GM21825 (cell line): Measurements from ENCODE around the gene DSCAML1.
"Not testable (repeated sequence)": the region's sequence is repeated elsewhere in the genome, so short reads cannot be mapped to it uniquely, and the experiment has no call there.

Source experiments
- ATAC-seq: cut with Tn5 transposase; IDR thresholded peaks from one replicate; pipeline ENCODE4 v1.9.1; 2021; ENCODE audit warnings: mild to moderate bottlenecking, moderate library complexity; ENCODE audit not compliant: unreplicated experiment

The DSCAML1 gene

GRCh38 chr11:117819096-117820040 lies 22.4 kb upstream of the DSCAML1 start:
- no peak for ATAC-seq

- ATAC-seq, result peak; percentile 17
Measured at GRCh38 chr11:117818041-117818873, 21.2 kb upstream of the DSCAML1 start.

- peak; percentile 26 for ATAC-seq
Measured at GRCh38 chr11:117817368-117818040, 20.5 kb upstream of the DSCAML1 start.

DNA sequence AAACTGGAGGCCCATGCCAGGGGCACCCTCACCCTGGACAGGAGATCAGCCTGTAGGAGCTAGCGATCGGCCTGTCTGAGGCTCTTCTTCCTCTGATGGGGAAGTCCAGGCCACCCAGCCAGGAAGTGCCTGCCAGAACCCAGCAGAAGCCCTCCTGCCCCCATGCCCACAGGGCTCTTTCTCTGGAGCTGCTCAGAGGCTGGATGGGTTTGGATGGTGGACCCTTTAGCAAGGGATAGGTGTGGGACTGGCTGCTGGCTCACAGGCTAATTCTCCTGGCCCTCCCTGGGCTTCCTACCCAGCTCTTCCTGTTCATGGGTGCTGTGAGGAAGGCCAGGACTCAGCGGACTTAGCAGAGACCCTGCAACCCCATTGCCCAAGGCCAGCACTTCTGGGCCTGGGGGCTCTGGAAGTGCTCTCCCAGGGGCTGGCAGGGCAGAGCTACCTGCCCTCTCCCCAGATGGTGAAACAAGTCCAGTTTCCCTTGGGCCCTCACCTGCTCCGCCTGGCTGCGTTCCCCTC lies 19.9 kb upstream of the DSCAML1 start:
- ATAC-seq, result no peak

GRCh38 chr11:117816151-117816741 lies 19.2 kb upstream of the DSCAML1 start:
- ATAC-seq, result no peak

- peak; percentile 57 for ATAC-seq
Measured at GRCh38 chr11:117815262-117815803, 18.3 kb upstream of the DSCAML1 start.

DNA sequence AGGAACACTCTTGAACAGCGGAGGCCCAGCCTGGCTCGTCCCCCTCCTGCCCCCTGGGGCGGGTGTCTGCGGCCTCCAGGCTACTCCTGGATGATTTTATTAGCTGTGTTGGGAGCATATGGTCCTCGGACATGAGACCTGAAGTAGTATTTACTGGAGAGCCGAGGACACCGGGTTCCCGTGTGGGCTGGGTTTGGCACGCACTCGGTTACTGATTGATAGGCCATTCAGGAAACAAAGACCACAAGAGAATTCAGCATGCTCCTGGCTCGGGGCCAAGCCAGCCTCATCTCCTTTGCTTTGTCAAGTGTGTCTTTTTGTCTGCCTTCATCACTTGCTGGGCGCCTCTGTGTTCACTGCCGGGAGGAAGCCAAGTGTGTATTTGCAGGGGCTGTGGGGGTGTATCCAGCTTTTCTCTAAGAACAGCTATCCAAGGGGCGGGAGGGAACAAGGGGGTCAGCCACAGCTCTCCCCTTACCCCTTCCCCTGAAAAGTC lies 17.8 kb upstream of the DSCAML1 start:
- ATAC-seq, result peak; percentile 34

DNA sequence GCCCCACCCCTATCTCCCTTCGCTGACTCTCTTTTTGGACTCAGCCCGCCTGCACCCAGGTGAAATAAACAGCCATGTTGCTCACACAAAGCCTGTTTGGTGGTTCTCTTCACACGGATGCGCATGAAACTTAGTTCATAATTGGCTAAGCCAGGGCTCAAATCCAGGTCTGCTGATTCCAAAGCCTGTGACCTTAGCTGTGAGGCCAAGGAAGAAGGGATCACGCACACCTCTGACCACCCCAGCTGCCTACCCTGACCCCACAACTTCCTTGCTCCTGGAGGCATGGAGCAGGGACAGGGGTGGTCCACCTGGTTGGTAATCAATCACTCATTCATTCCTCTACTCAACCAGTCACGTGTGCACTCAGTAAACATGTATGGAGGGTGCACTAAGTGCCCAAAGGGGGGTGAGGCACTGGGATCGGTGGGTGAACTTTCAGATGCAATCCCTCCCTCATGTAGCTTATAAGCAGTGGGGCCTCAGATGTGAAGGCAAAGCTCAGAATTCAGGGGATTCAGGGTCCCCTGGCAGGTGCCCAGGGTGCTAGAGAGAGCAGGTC lies 17.3 kb upstream of the DSCAML1 start:
- ATAC-seq, result peak; percentile 6

- not testable (repeated sequence) for ATAC-seq
Measured at GRCh38 chr11:117810056-117810451, 13.0 kb upstream of the DSCAML1 start.

DNA sequence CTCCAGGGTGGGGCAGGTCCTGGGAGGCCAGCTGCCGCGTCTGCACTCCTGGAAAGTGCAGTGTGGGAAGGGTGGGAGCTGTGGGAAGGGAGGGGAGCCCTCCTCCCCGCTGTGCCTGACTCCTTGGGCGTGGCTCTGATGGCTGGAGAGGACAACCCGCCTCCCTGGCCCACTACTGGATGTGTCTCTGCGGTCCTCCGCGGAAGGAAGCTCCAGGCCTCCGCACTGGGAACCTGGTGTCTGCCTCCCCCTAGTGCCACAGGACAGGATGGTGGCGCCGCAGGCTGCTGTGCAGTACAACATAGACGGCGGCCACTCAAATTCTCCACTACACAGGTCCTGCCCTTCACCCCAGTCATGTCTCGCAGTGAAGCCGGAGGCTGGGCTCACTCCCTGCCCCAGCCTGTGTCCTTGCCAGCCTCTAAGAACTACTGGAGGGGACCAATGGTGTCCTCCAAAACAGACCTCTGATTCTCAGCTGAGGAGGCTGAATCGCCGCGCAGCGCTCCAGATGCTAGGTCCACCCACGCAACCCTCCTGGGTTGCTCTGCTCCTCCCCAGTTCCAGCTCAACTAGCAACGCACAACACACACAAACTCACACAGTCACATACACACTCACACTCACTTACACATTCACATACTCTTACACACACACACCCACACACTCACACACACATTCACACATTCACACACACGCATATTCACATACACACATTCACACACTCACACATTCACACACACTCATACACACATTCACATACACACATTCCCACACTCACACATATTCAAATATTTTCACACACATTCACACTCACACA lies 12.4 kb upstream of the DSCAML1 start:
- ATAC-seq, result no peak

DNA sequence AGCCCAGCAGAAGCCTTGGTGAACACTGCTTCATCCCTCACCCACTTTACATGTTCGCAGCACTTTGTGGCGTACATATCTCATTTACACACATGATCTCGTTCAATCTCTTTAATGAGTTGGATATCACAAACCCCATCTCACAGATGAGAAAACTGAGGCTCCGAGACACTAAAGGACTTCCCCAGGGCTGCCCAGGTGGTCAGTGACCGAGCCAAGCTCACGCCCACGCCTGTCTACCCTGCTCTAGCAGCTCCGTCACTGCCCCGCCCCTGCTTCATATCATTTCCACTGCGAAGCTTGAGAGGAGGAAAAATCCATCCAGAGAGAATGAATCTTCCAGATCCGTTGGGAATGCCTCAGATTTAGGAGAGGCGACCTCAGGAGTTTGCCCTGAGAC lies 11.8 kb upstream of the DSCAML1 start:
- no peak for ATAC-seq

DNA sequence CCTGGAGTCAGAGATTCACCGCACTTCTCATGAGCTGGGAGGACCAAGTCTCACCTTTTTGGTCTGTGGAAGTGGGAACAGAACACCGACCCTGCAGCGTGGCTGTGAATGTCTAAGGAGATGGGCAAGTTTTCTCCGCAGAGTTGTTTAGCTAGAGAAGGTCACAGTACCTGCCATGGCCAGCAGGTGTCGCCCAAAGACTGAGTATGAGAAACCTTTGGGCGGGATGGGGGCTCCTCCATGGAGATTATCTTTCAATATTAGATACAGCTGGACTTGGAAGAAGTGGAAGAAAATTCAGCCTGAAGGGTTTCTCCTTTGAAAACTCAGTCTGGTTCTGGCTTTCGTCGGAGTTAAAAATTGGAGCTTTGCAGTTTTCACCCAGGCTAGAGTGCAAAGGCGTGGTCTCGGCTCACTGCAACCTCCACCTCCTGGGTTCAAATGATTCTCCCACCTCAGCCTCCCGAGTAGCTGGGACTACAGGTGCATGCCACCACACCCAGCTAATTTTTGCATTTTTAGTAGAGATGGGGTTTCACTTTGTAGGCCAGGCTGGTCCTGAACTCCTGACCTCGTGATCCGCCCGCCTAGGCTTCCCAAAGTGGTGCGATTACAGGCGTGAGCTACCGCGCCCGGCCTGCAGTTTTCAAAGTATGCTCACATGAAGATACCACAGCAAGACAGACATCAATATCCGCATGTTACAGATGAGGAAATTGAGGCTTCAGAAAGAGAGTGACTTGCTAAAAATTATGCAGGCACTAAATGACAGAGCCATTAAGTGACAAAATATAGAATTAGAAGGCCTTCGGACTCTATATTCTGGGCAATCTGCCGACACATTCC lies 10.7 kb upstream of the DSCAML1 start:
- no peak for ATAC-seq

DNA sequence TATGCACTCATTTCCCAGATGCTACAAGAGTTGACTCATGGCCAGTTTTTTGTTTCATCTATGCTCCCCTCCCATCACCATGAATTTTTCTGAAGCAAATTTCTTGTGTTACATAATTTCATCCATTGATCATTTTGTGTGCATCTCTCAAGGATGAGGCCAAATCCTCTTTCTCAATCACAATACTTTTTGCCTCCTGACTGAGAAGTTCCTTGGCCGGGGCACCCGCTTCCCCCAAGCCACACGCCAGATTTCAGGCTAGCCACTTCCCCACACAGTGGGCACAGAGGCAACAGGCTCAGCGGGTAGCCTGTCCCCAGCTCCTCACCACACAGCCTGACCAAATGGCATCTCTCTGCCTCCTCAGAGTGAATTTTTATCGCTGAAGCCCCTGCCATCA lies 9.8 kb upstream of the DSCAML1 start:
- no peak for ATAC-seq

DNA sequence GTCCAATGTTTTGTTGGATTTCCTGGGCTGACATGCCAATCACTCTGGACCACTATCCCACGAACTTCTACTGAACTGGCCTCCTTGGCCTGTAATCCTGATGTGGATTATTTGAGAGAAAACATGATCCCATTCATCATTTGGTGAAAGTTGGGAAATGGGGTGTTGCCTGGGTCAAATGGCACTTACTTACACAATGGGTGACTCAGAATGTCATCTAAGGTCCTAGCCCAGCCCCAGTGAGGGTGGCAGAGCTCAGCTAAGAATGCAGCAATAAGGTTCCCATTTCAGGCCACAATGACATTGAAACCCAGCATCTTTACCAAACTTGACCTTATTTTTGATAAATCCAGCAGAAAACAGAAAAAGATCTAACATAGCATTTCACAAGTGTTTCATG lies 8.0 kb upstream of the DSCAML1 start:
- ATAC-seq, result no peak

- ATAC-seq, result no peak
Measured at GRCh38 chr11:117803896-117804295, 6.9 kb upstream of the DSCAML1 start.

DNA sequence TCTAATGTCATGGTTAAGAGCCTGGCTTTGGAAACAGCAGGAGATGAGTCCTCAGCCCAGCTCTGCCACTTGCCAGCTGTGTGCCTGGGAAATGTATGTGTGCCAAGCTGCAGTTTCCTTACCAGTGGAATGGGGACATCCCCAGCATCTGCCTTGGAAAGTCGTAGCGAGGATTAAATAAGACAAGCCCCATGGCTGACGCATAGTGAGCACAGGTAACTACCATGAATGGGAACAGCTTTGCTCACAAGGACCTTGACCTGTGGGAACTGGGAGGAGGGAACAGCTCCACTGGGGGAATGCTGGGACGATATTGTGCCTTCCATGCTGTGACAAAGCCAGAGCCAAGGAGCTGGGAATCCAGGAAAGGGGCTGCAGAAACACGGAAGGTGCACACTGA lies 2.6 kb upstream of the DSCAML1 start:
- no peak for ATAC-seq

GRCh38 chr11:117796456-117796871 lies 552 bp downstream of the DSCAML1 start:
- ATAC-seq, result no peak
